Thyroid gland (tissue), 4 donors: Measurements from ENCODE around the gene OGFR.

Experiments
- CTCF ChIP-seq, 6 experiments: fragments of 200-600 bp in 3 of 6; fragments of 450-650 bp in 3 of 6; sonication (generic) in 3 of 6; IDR thresholded peaks; one replicate each; pipeline ENCODE4 v1.5.1; 2016 to 2019; ENCODE audit warnings: antibody characterized with exemption in 6 of 6, mild to moderate bottlenecking in 2 of 6, inconsistent platforms in 1 of 6, moderate library complexity in 1 of 6
- POLR2A ChIP-seq, 2 donors: fragments of 450-650 bp; IDR thresholded peaks; one replicate each; pipeline ENCODE4 v1.6.1; 2017; ENCODE audit warnings: antibody characterized with exemption in 2 of 2, mild to moderate bottlenecking in 2 of 2, moderate library complexity in 1 of 2

GRCh38 chr20:62762376-62762775 lies 42.3 kb upstream of the OGFR start:
- TF ChIP-seq CTCF (IDR thresholded peaks at IDR 0.05) = no peak
- TF ChIP-seq POLR2A (IDR thresholded peaks at IDR 0.05) = no peak
